Mesendoderm (in vitro differentiated cells): ENCODE measurements around the gene PLBD2.

ENCODE experiments used
- DNase-seq: peaks from one replicate; pipeline ENCODE4 v3.0.0; 2013
- H2AK5ac ChIP-seq: 2 replicates; pipeline ENCODE4 v1.6.1; 2013; ENCODE audit warnings: low read length, inconsistent platforms
- H2BK120ac ChIP-seq: 2 replicates; pipeline ENCODE4 v1.6.1; 2013; ENCODE audit warnings: low read depth, mild to moderate bottlenecking, low read length, moderate library complexity, mixed read lengths
- H2BK15ac ChIP-seq: replicated peaks from 2 replicates; pipeline ENCODE4 v1.6.1; 2013; ENCODE audit warnings: low read depth, mild to moderate bottlenecking, moderate library complexity
- H2BK5ac ChIP-seq: 2 replicates; pipeline ENCODE4 v1.6.1; 2013; ENCODE audit warnings: low read length, inconsistent platforms
- H3K18ac ChIP-seq: 2 replicates; pipeline ENCODE4 v1.6.1; 2013; ENCODE audit warnings: mild to moderate bottlenecking, low read length, mixed read lengths
- H3K23ac ChIP-seq: one replicate; pipeline ENCODE4 v1.6.1; 2013; ENCODE audit warnings: low read length
- H3K27ac ChIP-seq: 2 replicates; pipeline ENCODE4 v1.5.1; 2013; ENCODE audit warnings: low read depth, mild to moderate bottlenecking, inconsistent platforms, low read length, moderate library complexity
- H3K27me3 ChIP-seq: 2 replicates; pipeline ENCODE4 v1.6.1; 2013; ENCODE audit warnings: low read length, control low read depth, mild to moderate bottlenecking, inconsistent platforms; ENCODE audit not compliant: insufficient read depth, poor library complexity
- H3K36me3 ChIP-seq: 2 replicates; pipeline ENCODE4 v1.6.1; 2013; ENCODE audit warnings: low read length, inconsistent platforms; ENCODE audit not compliant: control insufficient read depth, insufficient read depth
- H3K4ac ChIP-seq: one replicate; pipeline ENCODE4 v1.6.1; 2013; ENCODE audit warnings: low read depth, mild to moderate bottlenecking, low read length, moderate library complexity
- H3K4me1 ChIP-seq: 2 replicates; pipeline ENCODE4 v1.6.1; 2013; ENCODE audit warnings: low read depth, low read length, inconsistent platforms; ENCODE audit not compliant: control insufficient read depth
- H3K4me2 ChIP-seq: 2 replicates; pipeline ENCODE4 v1.6.1; 2013; ENCODE audit warnings: low read length
- H3K4me3 ChIP-seq: 2 replicates; pipeline ENCODE4 v1.5.1; 2013; ENCODE audit warnings: mild to moderate bottlenecking, low read length
- H3K56ac ChIP-seq: one replicate; pipeline ENCODE4 v1.6.1; 2013; ENCODE audit warnings: low read length
- H3K79me1 ChIP-seq: 2 replicates; pipeline ENCODE4 v1.6.1; 2013; ENCODE audit warnings: low read length, inconsistent platforms
- H3K79me2 ChIP-seq: 2 replicates; pipeline ENCODE4 v1.6.1; 2013; ENCODE audit warnings: mild to moderate bottlenecking, low read length; ENCODE audit not compliant: control insufficient read depth, insufficient read depth
- H3K9ac ChIP-seq: 2 replicates; pipeline ENCODE4 v1.6.1; 2013; ENCODE audit warnings: low read length, inconsistent platforms
- H4K5ac ChIP-seq: one replicate; pipeline ENCODE4 v1.6.1; 2013; ENCODE audit warnings: low read length
- H4K8ac ChIP-seq: one replicate; pipeline ENCODE4 v1.6.1; 2013; ENCODE audit warnings: low read depth, mild to moderate bottlenecking, control low read depth, low read length, moderate library complexity
- WGBS: extraction: QIAGEN DNeasy Blood & Tissue Kit; methylation state at CpG from one replicate; pipeline ENCODE4 v1.1.7; 2013; ENCODE audit warnings: low lambda C conversion rate, missing lambda C conversion rate; ENCODE audit not compliant: insufficient coverage; ENCODE audit errors: extremely low coverage; 5-methylcytosine and 5-hydroxymethylcytosine counted together

Gene PLBD2

GRCh38 chr12:113435367-113435766 is 77.0 kb downstream of the PLBD2 start:
- no peak for DNase-seq
- H3K27ac ChIP-seq: no peak overlapping the region
- no peaks in the 10 kb centered on the region for H3K79me2 ChIP-seq
- WGBS: no CpG with 5 or more reads among the region's 5 CpGs
- H2BK120ac ChIP-seq: no peak overlapping the region
- H2AK5ac ChIP-seq: no peak overlapping the region
- H2BK15ac ChIP-seq: no peak overlapping the region
- H3K27me3 ChIP-seq: no peaks in the 10 kb centered on the region
- H3K4me2 ChIP-seq: no peak overlapping the region
- H3K18ac ChIP-seq: no peak overlapping the region
- no peak overlapping the region for H3K4me3 ChIP-seq
- no peak overlapping the region for H3K56ac ChIP-seq
- H4K8ac ChIP-seq: no peak overlapping the region
- H3K4me1 ChIP-seq: no peaks in the 10 kb centered on the region
- no peak overlapping the region for H3K9ac ChIP-seq
- no peaks in the 10 kb centered on the region for H3K36me3 ChIP-seq
- H3K79me1 ChIP-seq: no peaks in the 10 kb centered on the region
- H3K4ac ChIP-seq: no peak overlapping the region
- no peak overlapping the region for H2BK5ac ChIP-seq
- no peak overlapping the region for H4K5ac ChIP-seq
- H3K23ac ChIP-seq: no peak overlapping the region

- no peak for DNase-seq
- Histone ChIP-seq H3K79me1 (no peaks in the 10 kb centered on the region), H2BK5ac (no peak overlapping the region), H3K4me1 (no peaks in the 10 kb centered on the region), H3K23ac (no peak overlapping the region), H3K18ac (no peak overlapping the region), H3K56ac (no peak overlapping the region), H3K4me2 (no peak overlapping the region), H4K5ac (no peak overlapping the region), H4K8ac (no peak overlapping the region), H3K4ac (no peak overlapping the region), H3K9ac (no peak overlapping the region), H3K36me3 (no peaks in the 10 kb centered on the region), H2BK120ac (no peak overlapping the region), H2AK5ac (no peak overlapping the region), H3K27me3 (no peaks in the 10 kb centered on the region), H3K4me3 (no peak overlapping the region), H3K79me2 (no peaks in the 10 kb centered on the region), H2BK15ac (no peak overlapping the region), H3K27ac (no peak overlapping the region)
- no CpG with 5 or more reads among the region's 6 CpGs for WGBS
Observed at GRCh38 chr12:113436586-113436985, 78.2 kb downstream of the PLBD2 start.

- no peak overlapping the region for H2AK5ac ChIP-seq
- no peaks in the 10 kb centered on the region for H3K36me3 ChIP-seq
- WGBS: 100% methylated on average over 2 of the region's 6 CpGs
- no peak overlapping the region for H4K8ac ChIP-seq
- H3K18ac ChIP-seq: no peak overlapping the region
- H3K56ac ChIP-seq: no peak overlapping the region
- no peak overlapping the region for H3K23ac ChIP-seq
- no peak overlapping the region for H3K4ac ChIP-seq
- no peak overlapping the region for H3K27ac ChIP-seq
- H3K4me1 ChIP-seq: no peaks in the 10 kb centered on the region
- H3K4me2 ChIP-seq: no peak overlapping the region
- H3K79me1 ChIP-seq: no peaks in the 10 kb centered on the region
- H2BK5ac ChIP-seq: no peak overlapping the region
- no peak overlapping the region for H2BK15ac ChIP-seq
- H3K79me2 ChIP-seq: no peaks in the 10 kb centered on the region
- no peak overlapping the region for H3K9ac ChIP-seq
- no peaks in the 10 kb centered on the region for H3K27me3 ChIP-seq
- no peak for DNase-seq
- no peak overlapping the region for H2BK120ac ChIP-seq
- H3K4me3 ChIP-seq: no peak overlapping the region
- no peak overlapping the region for H4K5ac ChIP-seq
Observed at GRCh38 chr12:113436993-113437728, 78.8 kb downstream of the PLBD2 start.

- Histone ChIP-seq H3K27ac (no peak overlapping the region), H3K79me1 (no peaks in the 10 kb centered on the region), H3K9ac (no peak overlapping the region), H2BK120ac (no peak overlapping the region), H2AK5ac (no peak overlapping the region), H3K27me3 (no peaks in the 10 kb centered on the region), H3K36me3 (no peaks in the 10 kb centered on the region), H3K23ac (no peak overlapping the region), H3K18ac (no peak overlapping the region), H3K56ac (no peak overlapping the region), H4K5ac (no peak overlapping the region), H3K4ac (no peak overlapping the region), H3K4me2 (no peak overlapping the region), H4K8ac (no peak overlapping the region), H3K4me1 (no peaks in the 10 kb centered on the region), H3K4me3 (no peak overlapping the region), H2BK15ac (no peak overlapping the region), H2BK5ac (no peak overlapping the region), H3K79me2 (no peaks in the 10 kb centered on the region)
- DNase-seq: no peak
- WGBS: no CpG with 5 or more reads among the region's 9 CpGs
Observed at GRCh38 chr12:113437729-113438100, 79.3 kb downstream of the PLBD2 start.

GRCh38 chr12:113438523-113439300 is 80.3 kb downstream of the PLBD2 start:
- no peak overlapping the region for H3K23ac ChIP-seq
- H2BK15ac ChIP-seq: no peak overlapping the region
- H4K5ac ChIP-seq: no peak overlapping the region
- H3K27me3 ChIP-seq: no peaks in the 10 kb centered on the region
- no peak overlapping the region for H2AK5ac ChIP-seq
- H3K56ac ChIP-seq: no peak overlapping the region
- no peak overlapping the region for H4K8ac ChIP-seq
- no peak overlapping the region for H3K9ac ChIP-seq
- no peaks in the 10 kb centered on the region for H3K79me2 ChIP-seq
- H3K36me3 ChIP-seq: no peaks in the 10 kb centered on the region
- H3K27ac ChIP-seq: no peak overlapping the region
- no peak overlapping the region for H2BK120ac ChIP-seq
- no peaks in the 10 kb centered on the region for H3K79me1 ChIP-seq
- no peak overlapping the region for H3K4me3 ChIP-seq
- no peak for DNase-seq
- H3K4ac ChIP-seq: no peak overlapping the region
- no peaks in the 10 kb centered on the region for H3K4me1 ChIP-seq
- H3K4me2 ChIP-seq: no peak overlapping the region
- no peak overlapping the region for H2BK5ac ChIP-seq
- WGBS: 100% methylated on average over 2 of the region's 4 CpGs
- H3K18ac ChIP-seq: no peak overlapping the region
